ENCODE measurements around the gene CMTM4. TPM values are rescaled to one million over a fixed set of nuclear protein-coding genes. Genes with fewer than 3 reads are reported as not detected.

Gene CMTM4
- total RNA-seq, 6 experiments from 2014 or later = 5.1 to 14.8 (median 8.0) TPM

- intact Hi-C loops (cut with DNase I) = no loop called here
- TF ChIP-seq CTCF (IDR thresholded peaks at IDR 0.05) (no peak), POLR2A (IDR thresholded peaks at IDR 0.05) (no peak)
- Histone ChIP-seq H3K4me1 (peaks cover 0 to 6% (median 2%) of the 10 kb centered on the region in 4 donors), H3K4me3 (no peak overlapping the region), H3K9me3 (no peaks in the 10 kb centered on the region), H3K27ac (peak overlapping the region; percentile 37 to 59 (median 43)), H3K36me3 (no peaks in the 10 kb centered on the region), H3K27me3 (no peaks in the 10 kb centered on the region)
- peak; percentile 46 to 69 (median 61) for ATAC-seq
- DNase-seq = peak; percentile 35 to 56 (median 55)
- WGBS (ENCODE audit: insufficient coverage, low coverage, low lambda C conversion rate, missing lambda C conversion rate) = 78% methylated on average over 8 of the region's 11 CpGs
These were observed 9.4 kb upstream of the CMTM4 start for GRCh38 chr16:66705790-66706505.

- Histone ChIP-seq H3K27ac (peak overlapping the region in 1 of 3 donors; percentile 4), H3K27me3 (no peaks in the 10 kb centered on the region), H3K4me1 (peaks cover 0 to 6% (median 2%) of the 10 kb centered on the region in 4 donors), H3K36me3 (no peaks in the 10 kb centered on the region), H3K4me3 (no peak overlapping the region), H3K9me3 (no peaks in the 10 kb centered on the region)
- ATAC-seq (peak; percentile 23 to 47 (median 32)), DNase-seq (no peak)
- intact Hi-C loops (cut with DNase I) = no loop called here
- 34% methylated on average over 4 of the region's 9 CpGs for WGBS (ENCODE audit: insufficient coverage, low coverage, low lambda C conversion rate, missing lambda C conversion rate)
- TF ChIP-seq CTCF (IDR thresholded peaks at IDR 0.05) (no peak), POLR2A (IDR thresholded peaks at IDR 0.05) (no peak)
These were observed 7.1 kb upstream of the CMTM4 start for GRCh38 chr16:66703406-66704215.

GRCh38 chr16:66701516-66701915, 5.0 kb upstream of the CMTM4 start:
- Histone ChIP-seq H3K27ac (no peak overlapping the region), H3K36me3 (no peaks in the 10 kb centered on the region), H3K4me1 (peaks cover 0 to 10% (median 2%) of the 10 kb centered on the region in 4 donors), H3K27me3 (no peaks in the 10 kb centered on the region), H3K9me3 (no peaks in the 10 kb centered on the region), H3K4me3 (no peak overlapping the region)
- intact Hi-C loops (cut with DNase I) = no loop called here
- no peak for ATAC-seq
- DNase-seq = no peak
- TF ChIP-seq POLR2A (IDR thresholded peaks at IDR 0.05) = no peak
- TF ChIP-seq CTCF (IDR thresholded peaks at IDR 0.05) = no peak
- 100% methylated on average over 1 of the region's 2 CpGs for WGBS (ENCODE audit: insufficient coverage, low coverage, low lambda C conversion rate, missing lambda C conversion rate)

GRCh38 chr16:66701026-66701425, 4.5 kb upstream of the CMTM4 start:
- no peak overlapping the region for H3K4me3 ChIP-seq
- no peak for TF ChIP-seq CTCF (IDR thresholded peaks at IDR 0.05)
- TF ChIP-seq POLR2A (IDR thresholded peaks at IDR 0.05) = no peak
- H3K27ac ChIP-seq = no peak overlapping the region
- ATAC-seq = no peak
- H3K27me3 ChIP-seq = no peaks in the 10 kb centered on the region
- intact Hi-C loops (cut with DNase I) = no loop called here
- H3K36me3 ChIP-seq = no peaks in the 10 kb centered on the region
- DNase-seq = no peak
- 83% methylated on average over 2 of the region's 2 CpGs for WGBS (ENCODE audit: insufficient coverage, low coverage, low lambda C conversion rate, missing lambda C conversion rate)
- peaks cover 0 to 10% (median 2%) of the 10 kb centered on the region in 4 donors for H3K4me1 ChIP-seq
- no peaks in the 10 kb centered on the region for H3K9me3 ChIP-seq
